ENCODE data around the gene DGCR6L. TPM values are rescaled to one million over a fixed set of nuclear protein-coding genes. Genes with fewer than 3 reads are reported as not detected.
"Not testable (repeated sequence)": the region's sequence is repeated elsewhere in the genome, so short reads cannot be mapped to it uniquely, and the experiment has no call there.

The DGCR6L gene
- total RNA-seq, 5 donors from 2014 or later (not counting 1 experiment from before 2014, with no cell fraction given) = 34.9 to 50.7 (median 46.7) TPM

GRCh38 chr22:20310180-20310579 is 9.7 kb downstream of the DGCR6L start:
- H3K36me3 Mint-ChIP-seq; H3K4me3 Mint-ChIP-seq; H3K4me1 ChIP-seq (ENCODE audit: control insufficient read depth in 1 of 2, extremely low read depth in 1 of 2, insufficient read depth in 2 of 2, low read length in 2 of 2); POLR2A ChIA-PET; H3K9me3 ChIP-seq; H3K27me3 ChIP-seq (replicated peaks in 1 of 2; ENCODE audit: control insufficient read depth in 2 of 2, extremely low read depth in 1 of 2, insufficient read depth in 2 of 2, low read length in 1 of 2); CTCF ChIA-PET; H3K9me3 Mint-ChIP-seq; H3K27ac Mint-ChIP-seq; H3K4me1 Mint-ChIP-seq; DNase-seq; H3K27me3 Mint-ChIP-seq; H3K36me3 ChIP-seq (ENCODE audit: control insufficient read depth in 2 of 2, extremely low read depth in 1 of 2, insufficient read depth in 1 of 2, low read length in 1 of 2); H3K27ac ChIP-seq (ENCODE audit: low read length); ATAC-seq (replicated peaks in 1 of 4); H3K4me3 ChIP-seq (ENCODE audit: control insufficient read depth in 1 of 2, extremely low read depth in 1 of 2, low read length in 1 of 2): not testable (repeated sequence)
- no CpG with 5 or more reads among the region's 7 CpGs for WGBS (ENCODE audit: insufficient coverage)

- DNase-seq; CTCF ChIA-PET; H3K9me3 ChIP-seq; POLR2A ChIA-PET; H3K36me3 ChIP-seq (ENCODE audit: control insufficient read depth in 2 of 2, extremely low read depth in 1 of 2, insufficient read depth in 1 of 2, low read length in 1 of 2); H3K4me1 ChIP-seq (ENCODE audit: control insufficient read depth in 1 of 2, extremely low read depth in 1 of 2, insufficient read depth in 2 of 2, low read length in 2 of 2); H3K27me3 Mint-ChIP-seq; H3K4me1 Mint-ChIP-seq; H3K27ac Mint-ChIP-seq; H3K4me3 Mint-ChIP-seq; H3K27ac ChIP-seq (ENCODE audit: low read length); H3K9me3 Mint-ChIP-seq; H3K36me3 Mint-ChIP-seq; H3K4me3 ChIP-seq (ENCODE audit: control insufficient read depth in 1 of 2, extremely low read depth in 1 of 2, low read length in 1 of 2); ATAC-seq (replicated peaks in 1 of 4): not testable (repeated sequence)
- peaks cover 0 to 13% of the 10 kb centered on the region in 2 experiments for H3K27me3 ChIP-seq (replicated peaks in 1 of 2; ENCODE audit: control insufficient read depth in 2 of 2, extremely low read depth in 1 of 2, insufficient read depth in 2 of 2, low read length in 1 of 2)
- 94% methylated on average over 13 of the region's 22 CpGs for WGBS (ENCODE audit: insufficient coverage)
Measured at GRCh38 chr22:20308806-20309650, 10.8 kb downstream of the DGCR6L start.

GRCh38 chr22:20307448-20308447 is 12.1 kb downstream of the DGCR6L start:
- H3K9me3 Mint-ChIP-seq; H3K27me3 Mint-ChIP-seq; H3K9me3 ChIP-seq; H3K27ac Mint-ChIP-seq; POLR2A ChIA-PET; H3K4me3 ChIP-seq (ENCODE audit: control insufficient read depth in 1 of 2, extremely low read depth in 1 of 2, low read length in 1 of 2); CTCF ChIA-PET; H3K36me3 Mint-ChIP-seq; H3K27ac ChIP-seq (ENCODE audit: low read length); ATAC-seq (replicated peaks in 1 of 4); H3K4me1 ChIP-seq (ENCODE audit: control insufficient read depth in 1 of 2, extremely low read depth in 1 of 2, insufficient read depth in 2 of 2, low read length in 2 of 2); H3K4me1 Mint-ChIP-seq; H3K36me3 ChIP-seq (ENCODE audit: control insufficient read depth in 2 of 2, extremely low read depth in 1 of 2, insufficient read depth in 1 of 2, low read length in 1 of 2): not testable (repeated sequence)
- DNase-seq = peak in 1 of 35 experiments; percentile 1
- 82% methylated on average over 8 of the region's 14 CpGs for WGBS (ENCODE audit: insufficient coverage)
- H3K4me3 Mint-ChIP-seq = peak overlapping the region in 1 of 3 donors; percentile 7
- peaks cover 0 to 22% of the 10 kb centered on the region in 2 experiments for H3K27me3 ChIP-seq (replicated peaks in 1 of 2; ENCODE audit: control insufficient read depth in 2 of 2, extremely low read depth in 1 of 2, insufficient read depth in 2 of 2, low read length in 1 of 2)

GRCh38 chr22:20306646-20307447 is 13.0 kb downstream of the DGCR6L start:
- H3K27me3 ChIP-seq (replicated peaks in 1 of 2; ENCODE audit: control insufficient read depth in 2 of 2, extremely low read depth in 1 of 2, insufficient read depth in 2 of 2, low read length in 1 of 2) = peaks cover 0 to 31% of the 10 kb centered on the region in 2 experiments
- H3K9me3 Mint-ChIP-seq; POLR2A ChIA-PET; H3K36me3 Mint-ChIP-seq; CTCF ChIA-PET; H3K9me3 ChIP-seq; H3K27me3 Mint-ChIP-seq; H3K4me1 ChIP-seq (ENCODE audit: control insufficient read depth in 1 of 2, extremely low read depth in 1 of 2, insufficient read depth in 2 of 2, low read length in 2 of 2); H3K4me1 Mint-ChIP-seq; H3K27ac ChIP-seq (ENCODE audit: low read length); H3K27ac Mint-ChIP-seq; H3K36me3 ChIP-seq (ENCODE audit: control insufficient read depth in 2 of 2, extremely low read depth in 1 of 2, insufficient read depth in 1 of 2, low read length in 1 of 2); H3K4me3 ChIP-seq (ENCODE audit: control insufficient read depth in 1 of 2, extremely low read depth in 1 of 2, low read length in 1 of 2): not testable (repeated sequence)
- peak in 3 of 4 experiments; percentile 43 to 65 (median 43) for ATAC-seq (replicated peaks in 1 of 4)
- DNase-seq = peak in 1 of 35 experiments; percentile 1
- H3K4me3 Mint-ChIP-seq = peak overlapping the region in 1 of 3 donors; percentile 7
- WGBS (ENCODE audit: insufficient coverage) = 82% methylated on average over 10 of the region's 21 CpGs

GRCh38 chr22:20305894-20306645 is 13.8 kb downstream of the DGCR6L start:
- no peaks in the 10 kb centered on the region for H3K9me3 ChIP-seq
- peak in 3 of 4 experiments; percentile 30 to 61 (median 39) for ATAC-seq (replicated peaks in 1 of 4)
- ChIA-PET CTCF (no interaction called here), POLR2A (interaction anchor here in 1 of 2 donors (0.6 kb wide), 1 partner anchor 215 kb away, joined by 4 read pairs; no protein-coding TSS in a partner anchor)
- H3K4me1 ChIP-seq (ENCODE audit: control insufficient read depth in 1 of 2, extremely low read depth in 1 of 2, insufficient read depth in 2 of 2, low read length in 2 of 2) = peaks cover 2 to 8% of the 10 kb centered on the region in 2 experiments
- Mint-ChIP-seq H3K4me1 (peaks cover 0 to 3% (median 3%) of the 10 kb centered on the region in 3 donors), H3K36me3 (no peaks in the 10 kb centered on the region), H3K9me3 (no peaks in the 10 kb centered on the region), H3K27ac (peak overlapping the region in 1 of 2 donors; percentile 22), H3K27me3 (peaks cover 0 to 4% of the 10 kb centered on the region in 2 donors), H3K4me3 (no peak overlapping the region)
- WGBS (ENCODE audit: insufficient coverage) = 75% methylated on average over 21 of the region's 21 CpGs
- peaks cover 0 to 39% of the 10 kb centered on the region in 2 experiments for H3K27me3 ChIP-seq (replicated peaks in 1 of 2; ENCODE audit: control insufficient read depth in 2 of 2, extremely low read depth in 1 of 2, insufficient read depth in 2 of 2, low read length in 1 of 2)
- no peak for DNase-seq
- no peaks in the 10 kb centered on the region for H3K36me3 ChIP-seq (ENCODE audit: control insufficient read depth in 2 of 2, extremely low read depth in 1 of 2, insufficient read depth in 1 of 2, low read length in 1 of 2)
- H3K27ac ChIP-seq (ENCODE audit: low read length) = no peak overlapping the region
- no peak overlapping the region for H3K4me3 ChIP-seq (ENCODE audit: control insufficient read depth in 1 of 2, extremely low read depth in 1 of 2, low read length in 1 of 2)

Data from T-cell (primary cell).